Ovary (tissue), 3 donors: ENCODE data around the gene LENG8.

Experiments
- EP300 ChIP-seq: sonication (generic); formaldehyde crosslinking; IDR thresholded peaks from one replicate; pipeline ENCODE4 v1.6.1; 2017; ENCODE audit warnings: antibody characterized with exemption
- POLR2A ChIP-seq: fragments of 450-650 bp; IDR thresholded peaks from one replicate; pipeline ENCODE4 v1.6.1; 2017; ENCODE audit warnings: antibody characterized with exemption, mild to moderate bottlenecking, moderate library complexity
- TF ChIP-seq, protein P1 (sequence below), 3 donors: fragments of 450-650 bp in 2 of 3; fragments of 200-600 bp in 1 of 3; IDR thresholded peaks; one replicate each; pipeline versions ENCODE4 v1.5.1 to v1.8.0; 2016 to 2022; ENCODE audit warnings: antibody characterized with exemption in 3 of 3, mild to moderate bottlenecking in 1 of 3
- donor health status: DM: no; HTN: no; CAD: no.

DNA sequence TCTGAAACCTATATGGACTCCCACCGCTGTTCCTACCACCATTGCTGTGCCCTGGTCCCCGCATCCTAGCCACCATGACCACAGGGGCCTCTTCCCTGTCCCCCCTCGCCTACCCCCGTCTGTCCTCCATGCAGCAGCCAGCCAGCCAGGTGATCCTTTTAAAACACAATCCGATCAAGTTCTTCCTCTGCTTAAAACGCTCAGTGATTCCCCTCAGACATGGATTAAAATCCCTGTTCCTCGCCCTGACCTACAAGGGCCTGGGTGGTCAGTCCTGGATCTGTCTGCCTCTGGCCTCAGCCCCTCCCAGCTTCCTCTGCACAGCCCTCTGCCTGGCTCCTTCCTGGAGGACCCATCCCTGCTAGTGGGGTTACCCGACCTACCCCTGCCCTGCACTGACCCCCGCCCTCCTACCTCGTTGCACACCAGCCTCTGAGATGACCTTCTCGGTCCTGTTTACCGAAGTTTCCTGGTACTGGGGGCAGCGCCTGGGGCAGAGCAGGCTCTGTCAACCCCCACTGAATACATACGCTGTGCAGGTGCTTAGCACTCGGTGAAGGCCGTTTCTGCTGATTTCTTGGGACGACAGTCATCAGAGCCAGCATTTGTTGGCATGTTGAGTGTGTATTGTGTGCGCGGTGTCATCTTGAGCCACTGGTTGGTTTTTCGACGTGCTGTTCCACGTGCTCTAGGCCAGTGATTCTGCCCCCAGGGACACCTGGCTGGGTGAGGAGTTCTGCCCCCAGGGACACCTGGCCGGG is 14.7 kb upstream of the LENG8 start:
- TF ChIP-seq, protein P1, sequence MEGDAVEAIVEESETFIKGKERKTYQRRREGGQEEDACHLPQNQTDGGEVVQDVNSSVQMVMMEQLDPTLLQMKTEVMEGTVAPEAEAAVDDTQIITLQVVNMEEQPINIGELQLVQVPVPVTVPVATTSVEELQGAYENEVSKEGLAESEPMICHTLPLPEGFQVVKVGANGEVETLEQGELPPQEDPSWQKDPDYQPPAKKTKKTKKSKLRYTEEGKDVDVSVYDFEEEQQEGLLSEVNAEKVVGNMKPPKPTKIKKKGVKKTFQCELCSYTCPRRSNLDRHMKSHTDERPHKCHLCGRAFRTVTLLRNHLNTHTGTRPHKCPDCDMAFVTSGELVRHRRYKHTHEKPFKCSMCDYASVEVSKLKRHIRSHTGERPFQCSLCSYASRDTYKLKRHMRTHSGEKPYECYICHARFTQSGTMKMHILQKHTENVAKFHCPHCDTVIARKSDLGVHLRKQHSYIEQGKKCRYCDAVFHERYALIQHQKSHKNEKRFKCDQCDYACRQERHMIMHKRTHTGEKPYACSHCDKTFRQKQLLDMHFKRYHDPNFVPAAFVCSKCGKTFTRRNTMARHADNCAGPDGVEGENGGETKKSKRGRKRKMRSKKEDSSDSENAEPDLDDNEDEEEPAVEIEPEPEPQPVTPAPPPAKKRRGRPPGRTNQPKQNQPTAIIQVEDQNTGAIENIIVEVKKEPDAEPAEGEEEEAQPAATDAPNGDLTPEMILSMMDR (IDR thresholded peaks at IDR 0.05): no peak
- TF ChIP-seq POLR2A (no peak), EP300 (no peak)
